HG03097 (cell line): Measurements from ENCODE around the gene NAV1.
"Not testable (repeated sequence)": the region's sequence is repeated elsewhere in the genome, so short reads cannot be mapped to it uniquely, and the experiment has no call there.

Experiments used
- ATAC-seq: cut with Tn5 transposase; IDR thresholded peaks from one replicate; pipeline ENCODE4 v1.9.1; 2021; ENCODE audit not compliant: unreplicated experiment, low FRiP score

The NAV1 gene

GRCh38 chr1:201517631-201518030, 21.3 kb upstream of the NAV1 start:
- no peak for ATAC-seq

GRCh38 chr1:201518071-201518470, 20.9 kb upstream of the NAV1 start:
- ATAC-seq: no peak

DNA sequence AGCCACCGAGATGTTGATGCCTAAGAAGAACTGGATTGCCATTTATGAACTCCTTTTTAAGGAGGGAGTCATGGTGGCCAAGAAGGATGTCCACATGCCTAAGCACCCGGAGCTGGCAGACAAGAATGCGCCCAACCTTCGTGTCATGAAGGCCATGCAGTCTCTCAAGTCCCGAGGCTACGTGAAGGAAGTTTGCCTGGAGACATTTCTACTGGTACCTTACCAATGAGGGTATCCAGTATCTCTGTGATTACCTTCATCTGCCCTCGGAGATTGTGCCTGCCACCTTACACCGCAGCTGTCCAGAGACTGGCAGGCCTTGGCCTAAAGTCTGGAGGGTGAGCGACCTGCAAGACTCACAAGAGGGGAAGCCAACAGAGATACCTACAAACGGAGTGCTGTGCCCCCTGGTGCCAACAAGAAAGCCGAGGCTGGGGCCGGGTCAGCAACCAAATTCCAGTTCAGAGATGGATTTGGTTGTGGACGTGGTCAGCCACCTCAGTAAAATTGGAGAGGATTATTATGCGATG, 18.8 kb upstream of the NAV1 start:
- not testable (repeated sequence) for ATAC-seq

DNA sequence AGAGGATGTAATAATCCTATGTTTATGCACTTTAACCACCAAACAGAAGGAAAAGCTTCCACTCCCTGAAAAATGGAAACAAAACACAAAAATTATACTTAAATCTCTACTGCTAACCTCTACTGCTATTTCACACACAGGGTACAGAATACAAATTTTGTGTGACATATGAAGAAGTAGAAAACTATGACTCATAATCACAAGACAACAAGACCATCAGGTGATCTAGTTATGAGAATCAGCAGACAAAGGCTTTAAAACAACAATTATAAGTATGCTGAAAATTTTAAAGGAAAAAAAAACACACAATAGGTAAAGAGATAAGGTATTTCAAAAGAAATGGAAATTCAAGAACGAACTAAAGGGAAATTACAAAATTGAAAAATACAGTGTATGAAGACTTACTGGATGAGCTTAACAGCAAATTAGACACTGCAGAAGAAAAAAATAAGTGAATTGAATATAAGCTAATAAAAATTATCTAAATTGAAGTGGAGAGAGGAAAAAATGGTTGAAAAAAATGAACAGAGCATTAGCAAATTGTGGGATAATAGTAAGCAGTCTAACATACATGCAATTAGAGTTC, 13.6 kb upstream of the NAV1 start:
- ATAC-seq: no peak

- no peak for ATAC-seq
Measured at GRCh38 chr1:201527879-201528278, 11.0 kb upstream of the NAV1 start.

GRCh38 chr1:201528631-201529252, 10.2 kb upstream of the NAV1 start:
- ATAC-seq: no peak

GRCh38 chr1:201530741-201531531, 8.0 kb upstream of the NAV1 start:
- no peak for ATAC-seq

DNA sequence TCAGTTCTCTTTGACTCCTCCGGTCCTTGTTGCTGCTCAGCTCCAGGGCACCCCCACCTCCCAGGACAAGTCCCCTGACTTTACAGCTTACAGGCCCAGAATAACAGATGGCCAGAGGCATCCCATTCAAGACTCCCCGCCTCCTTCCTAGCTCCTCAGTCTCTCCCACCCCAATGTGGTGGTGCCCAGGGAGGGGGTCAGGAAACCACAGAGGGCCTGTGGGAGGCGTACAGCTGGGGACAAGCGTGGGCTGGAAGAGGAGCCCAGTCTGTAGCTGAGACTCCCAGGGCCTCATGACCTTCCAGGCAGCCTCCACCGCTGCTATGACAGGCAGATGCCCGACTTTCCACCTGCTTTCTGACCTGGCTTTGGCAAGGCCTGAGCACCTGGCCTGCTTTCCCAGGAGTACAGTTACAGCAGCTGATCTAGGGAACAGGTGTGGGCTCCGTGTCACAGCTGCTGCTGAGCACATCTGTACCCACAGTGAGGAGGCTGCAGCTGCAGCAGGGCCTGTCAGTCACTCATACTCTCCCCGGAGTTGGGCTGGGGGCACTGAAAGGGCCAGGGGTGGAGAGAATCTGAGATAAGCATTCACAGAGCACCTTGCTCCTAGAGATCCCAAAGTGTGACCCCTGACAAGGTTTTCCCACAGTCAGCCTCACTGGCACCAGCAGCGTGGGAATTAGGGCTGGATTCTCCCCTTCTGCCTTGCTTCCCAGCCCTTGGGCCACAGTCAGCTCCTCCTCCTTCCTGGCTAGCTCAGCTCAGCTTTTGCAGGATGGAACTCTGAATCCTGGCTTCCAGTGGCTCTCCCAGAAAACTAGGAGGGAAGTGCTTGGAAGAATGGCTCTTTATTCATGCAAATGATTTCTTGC, 7.1 kb upstream of the NAV1 start:
- no peak for ATAC-seq

DNA sequence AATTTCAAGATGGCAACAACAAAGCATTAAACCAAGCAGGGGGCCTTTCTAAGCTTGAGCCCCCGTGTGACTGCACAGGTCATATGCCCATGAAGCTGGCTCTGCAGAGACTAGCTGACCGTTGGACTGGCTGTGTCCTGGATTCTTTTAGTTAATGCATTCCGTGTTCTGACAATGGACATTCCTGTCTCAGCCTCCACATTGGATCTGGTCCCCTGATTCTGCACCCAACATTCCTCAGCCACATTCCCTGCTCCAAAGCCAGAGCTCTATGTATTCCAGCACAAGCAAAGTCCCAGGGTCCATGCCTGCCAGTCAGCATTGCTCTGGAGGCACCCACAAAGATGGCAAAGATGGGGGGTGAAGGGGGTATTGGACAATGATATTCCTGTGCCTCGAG, 5.1 kb upstream of the NAV1 start:
- ATAC-seq: no peak

DNA sequence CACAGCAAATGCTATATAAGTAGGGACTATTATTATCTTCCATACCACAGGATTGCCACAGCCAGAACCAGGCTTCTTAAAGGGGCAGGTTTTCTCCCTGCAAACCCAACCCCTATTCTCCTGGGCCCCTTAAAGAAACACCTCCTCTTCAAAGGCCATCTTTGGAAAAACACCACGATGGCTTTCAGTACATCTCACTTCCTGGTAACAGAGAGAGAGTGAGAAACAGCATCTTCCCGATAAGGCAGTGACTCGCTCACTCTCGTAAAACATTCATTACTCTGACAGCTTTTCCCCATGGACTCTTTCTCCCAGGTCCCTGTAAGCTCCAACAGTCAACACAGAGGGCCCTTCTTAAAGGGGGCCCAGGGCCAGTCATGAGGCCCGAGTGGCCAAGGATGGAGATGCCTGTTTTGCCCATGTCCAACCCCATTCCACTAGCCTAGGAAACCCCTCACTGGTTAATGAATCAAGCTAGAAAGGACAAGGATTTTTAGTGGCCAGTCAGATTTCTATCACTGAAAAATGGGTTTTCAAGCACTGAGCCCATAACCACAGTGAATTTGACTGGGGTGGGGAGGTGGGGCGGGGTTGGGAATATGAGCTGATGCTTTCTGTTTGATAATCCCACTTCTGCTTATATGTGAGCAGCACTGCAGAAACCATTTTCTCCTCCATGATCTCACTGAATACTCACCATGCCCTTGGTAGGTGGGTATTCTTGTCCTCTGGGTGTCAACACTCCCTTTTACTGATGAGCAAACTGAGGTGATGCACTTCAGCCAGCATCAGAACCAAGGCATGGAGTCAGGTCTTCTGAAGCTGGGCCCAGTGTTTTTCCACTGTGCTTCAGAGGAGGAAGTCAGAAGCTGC, 3.6 kb upstream of the NAV1 start:
- ATAC-seq: no peak

DNA sequence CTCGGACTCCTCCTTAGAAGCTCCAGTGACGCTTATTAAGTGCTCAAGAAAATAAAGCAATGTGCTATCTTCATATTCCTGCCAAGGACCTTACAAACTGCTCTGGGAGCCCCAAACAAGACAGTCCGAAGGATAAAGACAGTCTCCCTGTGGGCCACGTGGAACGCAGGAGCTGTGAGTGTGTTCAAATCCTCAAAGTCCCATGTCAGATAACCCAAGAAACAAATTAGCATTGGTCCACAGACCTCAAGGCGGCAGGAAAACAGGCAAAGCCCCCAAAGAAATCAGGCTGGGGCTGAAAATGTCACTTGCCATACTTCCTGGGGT, 3.0 kb upstream of the NAV1 start:
- no peak for ATAC-seq

- no peak for ATAC-seq
Measured at GRCh38 chr1:201536558-201536957, 2.4 kb upstream of the NAV1 start.

GRCh38 chr1:201537028-201537427, 1.9 kb upstream of the NAV1 start:
- ATAC-seq: no peak

DNA sequence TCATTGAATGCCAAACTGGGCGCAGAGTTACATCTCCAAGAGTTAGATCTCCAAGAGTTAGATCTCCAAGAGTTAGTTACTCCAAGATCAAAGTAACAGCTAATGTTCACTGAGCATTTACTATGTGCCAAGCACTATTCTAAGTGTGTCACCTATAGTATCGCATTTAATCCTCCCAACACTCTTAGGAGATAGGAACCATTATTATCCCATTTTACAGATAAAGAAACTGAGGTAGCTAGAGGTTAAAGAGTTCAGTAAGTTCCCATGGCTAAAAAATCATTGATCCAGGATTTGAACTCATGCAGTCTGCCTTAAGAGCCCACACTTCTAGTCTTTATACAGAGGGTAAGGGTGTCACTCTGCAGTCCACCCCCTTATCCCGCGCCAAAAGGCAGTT, 1.5 kb upstream of the NAV1 start:
- no peak for ATAC-seq

GRCh38 chr1:201537891-201538611, 876 bp upstream of the NAV1 start:
- ATAC-seq: no peak

DNA sequence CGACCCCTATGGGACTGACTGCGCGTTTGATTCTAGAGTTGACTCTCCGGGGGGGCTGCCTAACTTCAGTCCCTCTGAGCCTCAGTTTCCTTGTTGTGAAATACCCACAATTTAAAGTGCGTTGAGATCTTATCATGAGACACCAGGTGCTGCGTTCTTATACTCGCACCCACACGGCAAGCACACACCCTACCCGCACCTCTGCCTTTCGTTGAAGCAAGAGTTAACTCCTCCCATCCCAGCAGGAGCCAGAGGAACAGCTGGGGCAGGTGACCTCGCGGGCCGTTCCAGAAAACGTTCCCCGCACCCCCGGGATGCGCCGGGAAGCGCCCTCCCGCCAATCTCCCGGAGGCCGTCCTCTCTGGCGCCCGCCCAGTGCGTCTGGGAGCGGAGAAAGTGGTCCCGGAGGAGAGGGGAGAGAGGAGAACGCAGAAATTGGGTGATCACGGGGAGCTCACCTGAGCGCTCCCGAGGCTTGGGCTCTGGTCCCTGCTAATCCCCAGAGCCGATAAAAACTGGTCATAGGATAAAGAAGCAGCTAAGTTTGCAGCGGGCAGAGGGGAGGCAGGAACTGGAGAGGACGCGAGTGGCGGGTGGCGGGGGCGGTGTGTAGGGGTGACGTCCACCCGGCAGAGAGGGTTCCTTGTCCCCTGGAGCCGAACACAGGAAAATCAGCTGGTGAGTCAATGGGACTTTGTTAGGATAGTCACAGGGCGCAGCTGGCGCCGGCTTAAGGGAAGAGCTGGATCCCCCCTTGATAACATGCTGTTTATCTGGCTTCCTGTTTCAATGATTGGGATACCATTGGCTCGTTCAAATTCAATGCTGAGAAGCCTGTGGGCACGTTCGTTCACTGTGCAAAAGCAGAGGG, 869 bp downstream of the NAV1 start:
- no peak for ATAC-seq

DNA sequence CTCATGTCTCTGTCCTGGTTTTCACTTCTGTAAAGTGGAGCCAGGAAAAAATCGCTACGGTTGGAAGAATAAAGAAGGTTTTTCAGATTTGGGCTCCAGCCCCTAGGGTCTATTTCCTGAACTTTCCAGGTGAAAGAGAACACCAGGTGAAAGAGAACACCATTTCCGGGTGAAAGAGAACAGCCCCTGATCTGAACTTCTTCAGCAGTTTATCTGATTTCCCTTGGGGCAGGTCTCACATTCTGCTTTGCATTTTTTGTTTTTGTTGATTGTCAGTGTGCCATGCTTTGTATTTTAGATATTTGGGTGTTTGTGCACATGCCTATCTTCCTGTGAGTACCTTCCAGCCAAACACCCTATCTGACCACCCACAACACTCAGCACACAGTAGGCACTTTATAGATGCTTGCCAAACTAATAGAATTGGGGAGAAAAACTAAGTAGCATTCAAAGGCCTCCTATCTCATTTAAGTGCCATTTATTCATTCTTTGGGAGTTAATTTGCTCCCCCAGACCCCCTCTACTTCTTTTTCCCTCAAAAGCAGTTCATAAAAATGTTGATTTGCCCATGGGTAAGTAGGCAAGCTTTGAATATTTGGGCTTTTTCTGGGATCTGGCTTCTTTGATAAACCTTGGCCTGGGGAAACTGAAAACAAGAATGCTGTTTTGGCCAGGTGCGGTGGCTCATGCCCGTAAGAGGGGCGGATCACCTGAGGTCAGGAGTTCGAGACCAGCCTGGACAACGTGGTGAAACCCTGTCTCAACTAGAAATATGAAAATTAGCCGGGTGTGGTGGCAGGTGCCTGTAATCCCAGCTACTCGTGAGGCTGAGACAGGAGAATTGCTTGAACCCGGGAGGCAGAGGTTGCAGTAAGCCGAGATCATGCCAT, 2.2 kb downstream of the NAV1 start:
- ATAC-seq: no peak
